HCT116 (cell line): ENCODE data around the gene C1QTNF4. TPM values are rescaled to one million over a fixed set of nuclear protein-coding genes. Genes with fewer than 3 reads are reported as not detected.

Source experiments
- ATAC-seq: fragments of 200-7000 bp; cut with Tn5 transposase; 2 replicates; pipeline ENCODE4 v1.9.1; 2020; ENCODE audit warnings: mild to moderate bottlenecking, moderate library complexity
- BruUV-seq: library from RNA; stranded (reverse); fragments of 400-500 nt; replicated peaks from 2 replicates; lab custom pipeline; 2021; lab: Mats Ljungman, UMichigan
- CTCF ChIA-PET: fragments of 300-600 bp; sonication (Branson Sonifier 250); formaldehyde crosslinking; loops from one replicate; lab custom pipeline; 2021; ENCODE audit warnings: antibody characterized with exemption; lab: Charles Lee
- POLR2A ChIA-PET: fragments of 300-600, 350-600 bp; sonication (Branson Sonifier 250); formaldehyde crosslinking; loops from one replicate; lab custom pipeline; 2021; ENCODE audit warnings: antibody characterized with exemption; lab: Charles Lee
- RAD21 ChIA-PET, 2 experiments: fragments of 300-600 bp; sonication (Branson Sonifier 250); formaldehyde crosslinking; loops; one replicate each; lab custom pipeline; 2023; ENCODE audit warnings: low total read pairs in 2 of 2; ENCODE audit not compliant: uncharacterized antibody in 2 of 2, unreplicated experiment in 2 of 2, low non-redundant PET in 1 of 2; lab: Charles Lee
- DNase-seq: peaks from one replicate; pipeline ENCODE4 v3.0.0-alpha.2; 2010; ENCODE audit warnings: low read depth, low spot score
- H2AFZ ChIP-seq: fragments of 200-600 bp; shearing (Covaris generic), sonication (generic); 2 replicates; pipeline ENCODE4 v1.6.1; 2017; ENCODE audit warnings: low read depth, mixed run types, mixed read lengths, antibody characterized with exemption, low read length; ENCODE audit not compliant: poor library complexity, severe bottlenecking
- H3K27ac ChIP-seq: 2 replicates; pipeline ENCODE4 v1.5.1; 2012; ENCODE audit warnings: low read depth, low read length
- H3K27me3 ChIP-seq: fragments of 200-600 bp; sonication (generic); 2 replicates; pipeline ENCODE4 v1.6.1; 2016; ENCODE audit warnings: mixed run types, low read length, mixed read lengths; ENCODE audit not compliant: insufficient read depth
- H3K36me3 ChIP-seq, 2 experiments: fragments of 200-500 bp in 1 of 2; fragments of 200-600 bp in 1 of 2; sonication (Bioruptor generic) in 1 of 2; sonication (generic) in 1 of 2; 2 replicates each; pipeline versions ENCODE4 v1.5.1 to v1.6.1; 2014 to 2016; ENCODE audit warnings: low read length in 2 of 2, inconsistent platforms in 1 of 2, mixed read lengths in 1 of 2, mixed run types in 1 of 2; ENCODE audit not compliant: insufficient read depth in 2 of 2, control insufficient read depth in 1 of 2
- H3K4me1 ChIP-seq, 2 experiments: fragments of 200-600 bp in 1 of 2; sonication (generic) in 1 of 2; 2 replicates each; pipeline versions ENCODE4 v1.5.1 to v1.6.1; 2012 to 2017; ENCODE audit warnings: low read length in 2 of 2, inconsistent platforms in 1 of 2, mild to moderate bottlenecking in 1 of 2, mixed read lengths in 1 of 2, mixed run types in 1 of 2, moderate library complexity in 1 of 2; ENCODE audit not compliant: insufficient read depth in 2 of 2, control insufficient read depth in 1 of 2
- H3K4me2 ChIP-seq: fragments of 200-600 bp; sonication (generic); 2 replicates; pipeline ENCODE4 v1.6.1; 2017; ENCODE audit warnings: mixed run types, low read length, mixed read lengths
- H3K4me3 ChIP-seq, 2 experiments: fragments of 200-600 bp in 1 of 2; sonication (generic) in 1 of 2; replicated peaks in 1 of 2; 2 replicates each; pipeline ENCODE4 v1.5.1; 2011 to 2016; ENCODE audit warnings: low read length in 2 of 2, control low read depth in 1 of 2, low read depth in 1 of 2, mild to moderate bottlenecking in 1 of 2, mixed read lengths in 1 of 2, mixed run types in 1 of 2
- H3K79me2 ChIP-seq: fragments of 200-600 bp; sonication (generic); 2 replicates; pipeline ENCODE4 v1.6.1; 2017; ENCODE audit warnings: mild to moderate bottlenecking, mixed run types, low read length, moderate library complexity, mixed read lengths; ENCODE audit not compliant: insufficient read depth
- H3K9ac ChIP-seq: fragments of 200-600 bp; sonication (generic); 2 replicates; pipeline ENCODE4 v1.6.1; 2016; ENCODE audit warnings: low read length, mixed read lengths
- H3K9me2 ChIP-seq: fragments of 200-600 bp; sonication (generic), shearing (Covaris generic); 2 replicates; pipeline ENCODE4 v1.6.1; 2017; ENCODE audit warnings: mixed run types, mild to moderate bottlenecking, moderate library complexity; ENCODE audit not compliant: insufficient read depth
- H3K9me3 ChIP-seq, 2 experiments: fragments of 200-500 bp in 1 of 2; fragments of 200-600 bp in 1 of 2; sonication (Bioruptor generic) in 1 of 2; sonication (generic) in 1 of 2; 2 replicates each; pipeline ENCODE4 v1.6.1; 2014 to 2017; ENCODE audit warnings: low read length in 2 of 2, mixed read lengths in 2 of 2, inconsistent platforms in 1 of 2, low read depth in 1 of 2, mild to moderate bottlenecking in 1 of 2, mixed run types in 1 of 2, moderate library complexity in 1 of 2; ENCODE audit not compliant: control insufficient read depth in 1 of 2, insufficient read depth in 1 of 2
- H4K20me1 ChIP-seq: fragments of 200-600 bp; sonication (generic), shearing (Covaris generic); 2 replicates; pipeline ENCODE4 v1.6.1; 2017; ENCODE audit warnings: mixed run types, mild to moderate bottlenecking, moderate library complexity; ENCODE audit not compliant: insufficient read depth
- EGR1 ChIP-seq: IDR thresholded peaks from 2 replicates; pipeline ENCODE4 v1.6.1; 2012; ENCODE audit warnings: low read depth
- EZH2phosphoT487 ChIP-seq: fragments of 200-600 bp; IDR thresholded peaks from 2 replicates; pipeline ENCODE4 v1.6.1; 2018; ENCODE audit warnings: antibody characterized with exemption, borderline replicate concordance
- FOSL1 ChIP-seq: IDR thresholded peaks from 2 replicates; pipeline ENCODE4 v1.6.1; 2012; ENCODE audit warnings: low read depth
- SIN3A ChIP-seq: IDR thresholded peaks from 2 replicates; pipeline ENCODE4 v1.6.1; 2012; ENCODE audit warnings: low read depth
- SP1 ChIP-seq: IDR thresholded peaks from 2 replicates; pipeline ENCODE4 v1.6.1; 2012; ENCODE audit warnings: low read depth
- ZFX ChIP-seq: fragments of 450-650 bp; IDR thresholded peaks from 2 replicates; pipeline ENCODE4 v1.6.1; 2017
- ZNF274 ChIP-seq: fragments of 200-500 bp; sonication (Bioruptor generic); IDR thresholded peaks from 2 replicates; pipeline ENCODE4 v1.6.1; 2014; ENCODE audit warnings: mild to moderate bottlenecking, low read depth, low read length, inconsistent platforms
- intact Hi-C: fragments of 100-400 bp; cut with micrococcal nuclease; formaldehyde crosslinking; loops from 2 replicates; pipeline ENCODE4 v1.10.0; 2022
- total RNA-seq: library from RNA; stranded (reverse); gene quantifications from one replicate; pipeline ENCODE4 v1.2.1, GENCODE V29; 2021; ENCODE audit not compliant: unreplicated experiment
- TF ChIP-seq, protein P1 (sequence below): IDR thresholded peaks from 2 replicates; pipeline ENCODE4 v1.6.1; 2012
- TF ChIP-seq, protein P2 (sequence below), 3 experiments: fragments of 200-600 bp in 1 of 3; sonication (generic) in 1 of 3; IDR thresholded peaks in 2 of 3; conservative IDR thresholded peaks in 1 of 3; 2 replicates each; pipeline ENCODE4 v1.5.1; 2012 to 2017; ENCODE audit warnings: low read depth in 2 of 3, low read length in 2 of 3, antibody characterized with exemption in 1 of 3, borderline replicate concordance in 1 of 3, control low read depth in 1 of 3, mild to moderate bottlenecking in 1 of 3, mixed read lengths in 1 of 3, mixed run types in 1 of 3, moderate library complexity in 1 of 3; ENCODE audit not compliant: insufficient read depth in 1 of 3

Gene C1QTNF4
- total RNA-seq, 1 experiment from 2014 or later = 0.34 TPM

- TF ChIP-seq ZFX = no peak
- TF ChIP-seq SIN3A = no peak
- no peak for TF ChIP-seq EGR1
- no peak for TF ChIP-seq ZNF274
- TF ChIP-seq SP1 = no peak
- TF ChIP-seq FOSL1 = no peak
- TF ChIP-seq, protein P1, sequence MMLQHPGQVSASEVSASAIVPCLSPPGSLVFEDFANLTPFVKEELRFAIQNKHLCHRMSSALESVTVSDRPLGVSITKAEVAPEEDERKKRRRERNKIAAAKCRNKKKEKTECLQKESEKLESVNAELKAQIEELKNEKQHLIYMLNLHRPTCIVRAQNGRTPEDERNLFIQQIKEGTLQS = no peak
- TF ChIP-seq, protein P2, sequence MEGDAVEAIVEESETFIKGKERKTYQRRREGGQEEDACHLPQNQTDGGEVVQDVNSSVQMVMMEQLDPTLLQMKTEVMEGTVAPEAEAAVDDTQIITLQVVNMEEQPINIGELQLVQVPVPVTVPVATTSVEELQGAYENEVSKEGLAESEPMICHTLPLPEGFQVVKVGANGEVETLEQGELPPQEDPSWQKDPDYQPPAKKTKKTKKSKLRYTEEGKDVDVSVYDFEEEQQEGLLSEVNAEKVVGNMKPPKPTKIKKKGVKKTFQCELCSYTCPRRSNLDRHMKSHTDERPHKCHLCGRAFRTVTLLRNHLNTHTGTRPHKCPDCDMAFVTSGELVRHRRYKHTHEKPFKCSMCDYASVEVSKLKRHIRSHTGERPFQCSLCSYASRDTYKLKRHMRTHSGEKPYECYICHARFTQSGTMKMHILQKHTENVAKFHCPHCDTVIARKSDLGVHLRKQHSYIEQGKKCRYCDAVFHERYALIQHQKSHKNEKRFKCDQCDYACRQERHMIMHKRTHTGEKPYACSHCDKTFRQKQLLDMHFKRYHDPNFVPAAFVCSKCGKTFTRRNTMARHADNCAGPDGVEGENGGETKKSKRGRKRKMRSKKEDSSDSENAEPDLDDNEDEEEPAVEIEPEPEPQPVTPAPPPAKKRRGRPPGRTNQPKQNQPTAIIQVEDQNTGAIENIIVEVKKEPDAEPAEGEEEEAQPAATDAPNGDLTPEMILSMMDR (IDR thresholded peaks at IDR 0.05 in 2 of 3, conservative IDR thresholded peaks at IDR 0.05 in 1 of 3; ENCODE audit: borderline replicate concordance in 1 of 3, insufficient read depth in 1 of 3, low read depth in 2 of 3, low read length in 2 of 3) = no peak
- no peak for TF ChIP-seq EZH2phosphoT487
- H3K4me2 ChIP-seq = no peak overlapping the region
- no peaks in the 10 kb centered on the region for H3K4me1 ChIP-seq
- H4K20me1 ChIP-seq = no peaks in the 10 kb centered on the region
- H3K27ac ChIP-seq = no peak overlapping the region
- ChIA-PET RAD21 (no interaction called here), POLR2A (no interaction called here), CTCF (no interaction called here)
- H3K27me3 ChIP-seq = no peaks in the 10 kb centered on the region; the same call in 1 of the 2 replicates
- H3K36me3 ChIP-seq = no peaks in the 10 kb centered on the region
- no TSS peak for BruUV-seq
- H2AFZ ChIP-seq = no peak overlapping the region
- no peaks in the 10 kb centered on the region for H3K9me3 ChIP-seq
- H3K4me3 ChIP-seq = no peak overlapping the region
- H3K9me2 ChIP-seq = no peaks in the 10 kb centered on the region
- H3K9ac ChIP-seq = no peak overlapping the region
- ATAC-seq (no peak), DNase-seq (no peak)
- intact Hi-C loops = no loop called here
- H3K79me2 ChIP-seq = no peaks in the 10 kb centered on the region
Measured at GRCh38 chr11:47607380-47607779, 13.2 kb upstream of the C1QTNF4 start.

- no peaks in the 10 kb centered on the region for H3K36me3 ChIP-seq
- H2AFZ ChIP-seq = no peak overlapping the region
- H3K4me3 ChIP-seq = no peak overlapping the region
- ATAC-seq = no peak
- intact Hi-C loops = no loop called here
- no peak for DNase-seq
- H3K27ac ChIP-seq = no peak overlapping the region
- H3K9ac ChIP-seq = no peak overlapping the region
- TF ChIP-seq ZNF274 = no peak
- no peaks in the 10 kb centered on the region for H3K4me1 ChIP-seq
- BruUV-seq = no TSS peak
- ChIA-PET POLR2A (no interaction called here), RAD21 (no interaction called here), CTCF (no interaction called here)
- no peaks in the 10 kb centered on the region for H4K20me1 ChIP-seq
- H3K79me2 ChIP-seq = no peaks in the 10 kb centered on the region
- H3K9me2 ChIP-seq = no peaks in the 10 kb centered on the region
- H3K4me2 ChIP-seq = no peak overlapping the region
- no peaks in the 10 kb centered on the region for H3K9me3 ChIP-seq
- no peaks in the 10 kb centered on the region; the same call in 1 of the 2 replicates for H3K27me3 ChIP-seq
Measured at GRCh38 chr11:47606731-47607130, 12.5 kb upstream of the C1QTNF4 start.
